AG08395 (cell line): ENCODE results near the gene LSM12.

ENCODE experiments used
- DNase-seq: peaks from one replicate; pipeline ENCODE4 v3.0.0; 2012; ENCODE audit warnings: mixed read lengths, low spot score

LSM12 gene

DNA sequence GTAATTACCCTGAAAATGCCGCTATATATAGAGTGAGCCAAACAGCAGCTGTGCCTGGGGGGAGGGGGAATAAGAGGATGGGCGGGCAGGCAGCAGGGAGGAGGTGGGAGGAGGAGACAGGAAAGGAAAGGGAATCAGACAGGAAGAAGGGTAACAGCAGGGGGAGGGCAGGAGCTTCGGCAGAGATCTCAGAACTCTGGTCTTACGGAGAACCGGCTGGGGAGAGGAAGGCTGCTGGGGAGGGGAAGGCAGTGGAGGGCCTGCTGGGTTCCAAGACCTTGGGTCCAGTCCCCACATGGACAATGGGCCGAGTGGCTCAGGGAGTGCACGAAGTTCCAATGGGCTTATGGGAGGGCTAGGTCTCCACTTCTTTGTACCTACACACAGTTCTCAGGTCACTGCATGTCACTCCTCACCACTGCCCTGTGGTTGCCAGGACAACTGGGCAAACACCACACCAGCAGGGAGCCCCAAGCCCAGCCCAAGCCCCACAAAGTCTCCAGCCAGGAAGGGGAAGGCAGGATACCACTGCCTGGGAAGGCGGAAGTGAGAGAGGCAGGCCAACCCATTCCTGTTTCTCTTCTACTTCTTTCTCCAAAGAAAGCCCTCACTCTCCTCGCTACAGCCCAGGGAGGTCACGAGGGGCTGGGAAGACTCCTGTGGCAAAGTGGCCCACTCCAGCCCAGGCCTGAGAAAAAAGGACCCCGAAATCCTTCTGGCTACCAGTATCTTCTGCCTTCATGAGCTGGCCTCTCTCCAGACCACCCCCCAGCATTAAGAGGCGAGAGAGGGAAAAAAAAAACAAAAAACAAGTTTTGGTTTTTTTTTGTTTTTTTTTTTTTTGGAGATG is 29.4 kb upstream of the LSM12 start:
- DNase-seq: peak; percentile 83

DNA sequence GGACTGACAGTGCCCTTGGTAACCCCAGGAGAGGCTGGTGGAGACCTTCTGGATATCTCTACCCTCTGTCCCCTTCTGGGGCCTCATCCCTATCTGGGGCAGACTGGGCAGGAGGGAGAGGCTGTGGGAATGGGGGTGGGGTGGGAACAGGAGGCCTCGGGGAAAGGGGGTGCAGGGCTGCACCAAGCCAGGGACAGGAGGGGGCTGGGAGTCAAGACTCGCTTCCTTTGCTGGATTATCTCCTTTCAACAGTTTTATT is 28.8 kb upstream of the LSM12 start:
- DNase-seq: no peak

DNA sequence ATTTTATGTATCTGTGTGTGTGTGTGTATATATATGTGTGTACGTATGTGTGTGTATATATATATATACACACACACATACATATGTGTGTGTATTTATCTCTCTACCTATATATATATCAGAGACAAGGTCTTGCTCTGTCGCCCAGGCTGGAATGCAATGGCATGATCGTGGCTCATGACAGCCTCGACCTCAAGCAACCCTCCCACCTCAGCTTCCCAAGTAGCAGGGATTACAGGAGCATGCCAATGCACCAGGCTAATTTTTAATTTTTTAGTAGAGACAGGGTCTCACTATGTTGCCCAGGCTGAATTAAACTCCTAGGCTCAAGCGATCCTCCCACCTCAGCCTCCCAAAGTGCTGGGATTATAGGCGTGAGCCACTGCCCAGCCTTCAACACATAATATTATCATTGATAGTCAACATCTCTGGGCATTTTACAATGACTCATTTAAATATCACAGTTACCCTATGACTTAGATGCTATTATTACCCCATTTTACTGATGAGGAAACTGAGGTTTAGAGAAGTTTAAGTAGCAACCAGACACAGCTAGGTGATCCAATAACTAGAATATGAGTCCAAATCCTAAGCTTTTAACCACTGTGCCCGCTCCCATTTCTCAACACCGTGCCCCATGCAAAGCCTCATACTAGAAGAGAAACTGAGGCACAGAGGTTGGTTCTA is 28.4 kb upstream of the LSM12 start:
- no peak for DNase-seq

DNA sequence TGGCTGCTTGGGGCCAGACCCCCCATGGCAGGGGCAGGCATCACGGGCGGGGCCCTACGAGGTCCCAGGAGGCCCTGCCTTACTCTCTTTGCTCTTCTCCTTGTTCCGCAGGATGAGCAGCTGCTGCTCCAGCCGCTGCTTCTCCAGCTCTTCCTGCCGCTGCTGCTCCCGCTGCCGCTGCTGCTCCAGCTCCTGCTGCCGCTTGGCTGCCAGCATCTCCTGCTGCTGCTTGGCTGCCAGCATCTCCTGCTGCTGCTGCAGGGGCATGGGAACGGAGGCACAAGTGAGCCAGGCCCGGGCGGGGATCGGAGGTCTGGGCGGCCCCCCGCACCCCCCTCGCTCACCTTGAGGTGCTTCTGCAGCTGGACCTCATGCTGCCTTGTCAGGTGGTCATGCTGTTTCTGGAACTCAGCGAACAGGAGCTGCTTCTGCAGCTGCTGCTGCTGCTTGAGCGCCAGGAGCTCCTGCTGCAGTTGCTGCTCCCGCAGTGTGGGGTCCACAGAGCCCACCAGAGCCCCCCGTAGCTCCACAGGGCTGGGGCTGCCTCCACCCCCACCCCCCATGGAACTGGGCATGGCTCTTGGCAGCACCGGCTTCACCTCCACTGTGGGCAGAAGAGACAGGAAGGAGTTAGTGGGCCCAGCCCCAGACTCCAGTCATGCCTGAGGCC is 26.9 kb upstream of the LSM12 start:
- no peak for DNase-seq

DNA sequence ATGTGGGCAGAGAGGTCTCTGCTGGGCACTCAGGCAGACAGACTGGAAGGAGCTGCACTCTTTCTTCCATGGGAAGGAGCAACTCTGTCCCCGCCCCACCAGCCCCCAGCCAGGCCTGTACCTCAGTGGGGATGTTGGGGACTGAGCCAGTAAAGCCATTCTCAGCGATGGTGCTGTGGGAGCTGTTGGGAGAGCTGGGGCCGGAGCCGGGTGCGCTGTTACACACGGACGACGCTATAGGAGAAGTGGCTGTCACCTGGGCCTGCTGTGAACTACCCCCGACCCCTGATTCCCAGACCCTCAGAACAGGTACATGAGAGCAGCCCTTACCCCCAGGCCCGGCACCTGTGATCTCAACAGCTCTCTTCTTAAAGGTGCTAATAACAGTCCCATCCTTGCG is 25.6 kb upstream of the LSM12 start:
- no peak for DNase-seq

GRCh38 chr17:44091200-44091997 is 24.9 kb upstream of the LSM12 start:
- DNase-seq: no peak

GRCh38 chr17:44088254-44088653 is 21.8 kb upstream of the LSM12 start:
- no peak for DNase-seq

DNA sequence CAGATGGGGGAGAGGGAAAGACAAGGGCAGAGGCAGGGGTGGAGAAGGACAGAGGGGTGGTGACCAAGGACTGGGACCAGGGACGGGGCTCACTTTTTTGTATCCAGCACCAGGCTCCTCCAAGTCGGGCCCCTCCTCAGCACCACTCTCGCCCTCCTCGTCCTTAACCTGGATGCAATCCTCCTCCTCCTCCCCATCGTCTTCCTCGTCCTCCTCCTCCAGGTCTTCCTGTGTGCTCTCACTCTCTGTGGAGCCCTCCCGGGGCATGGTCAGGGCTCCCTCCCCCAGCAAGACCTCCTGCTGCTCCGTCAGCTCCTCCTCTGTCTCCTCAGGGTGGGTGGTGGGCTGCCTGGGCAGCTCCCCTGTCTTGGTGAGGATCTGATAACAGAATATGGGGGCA is 20.8 kb upstream of the LSM12 start:
- DNase-seq: no peak

- DNase-seq: peak; percentile 98
Measured at GRCh38 chr17:44086364-44087311, 20.2 kb upstream of the LSM12 start.

- DNase-seq: no peak
Measured at GRCh38 chr17:44085908-44086307, 19.4 kb upstream of the LSM12 start.

- DNase-seq: no peak
Measured at GRCh38 chr17:44084921-44085320, 18.4 kb upstream of the LSM12 start.

DNA sequence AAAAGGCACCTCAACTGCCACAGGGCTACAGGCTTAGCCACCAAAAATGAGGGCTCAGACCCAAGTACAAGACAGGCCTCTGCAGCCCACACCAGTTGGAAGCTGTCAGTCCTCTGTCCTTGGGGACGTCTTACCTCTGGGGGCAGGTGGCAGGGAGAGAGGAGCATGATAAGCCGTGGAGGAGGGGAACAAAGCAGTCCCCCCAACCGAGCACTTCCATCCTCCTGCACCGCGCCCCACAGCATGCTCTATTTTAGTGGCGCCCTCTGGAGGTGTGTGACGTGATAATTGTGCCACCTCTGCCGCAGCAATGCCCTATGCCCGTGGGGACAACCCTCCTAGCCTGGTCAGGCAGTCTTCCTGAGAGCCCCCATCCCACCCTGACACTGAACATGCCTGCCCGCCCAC is 17.7 kb upstream of the LSM12 start:
- no peak for DNase-seq

DNA sequence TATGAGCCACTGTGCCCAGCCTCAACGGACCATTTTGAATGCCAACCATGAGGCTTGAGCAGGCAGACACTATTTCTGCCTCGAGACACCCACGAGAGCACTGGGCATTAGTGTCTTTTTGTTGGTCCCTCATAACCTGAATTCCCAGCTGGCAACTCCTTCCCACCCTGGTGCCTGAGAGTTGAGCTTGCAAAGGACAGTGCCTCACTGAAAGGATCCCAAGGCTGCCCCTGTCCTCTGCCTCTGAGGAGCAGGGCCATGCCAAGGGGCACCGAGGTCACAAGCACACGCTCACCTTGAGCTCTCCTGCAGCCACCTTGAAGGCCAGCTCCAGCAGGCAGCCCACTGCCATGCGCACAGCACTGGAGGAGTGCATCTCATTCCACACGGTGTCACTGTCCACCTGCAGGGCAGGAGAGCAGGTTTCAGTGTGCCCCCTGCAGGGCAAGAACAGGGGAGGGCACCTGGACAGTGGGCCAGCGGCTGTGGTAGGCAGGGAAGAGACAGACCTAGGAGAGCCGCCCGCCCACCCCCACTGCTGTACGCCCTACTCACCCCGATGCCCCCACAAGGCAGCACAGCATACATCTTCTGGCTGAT is 16.9 kb upstream of the LSM12 start:
- DNase-seq: no peak

DNA sequence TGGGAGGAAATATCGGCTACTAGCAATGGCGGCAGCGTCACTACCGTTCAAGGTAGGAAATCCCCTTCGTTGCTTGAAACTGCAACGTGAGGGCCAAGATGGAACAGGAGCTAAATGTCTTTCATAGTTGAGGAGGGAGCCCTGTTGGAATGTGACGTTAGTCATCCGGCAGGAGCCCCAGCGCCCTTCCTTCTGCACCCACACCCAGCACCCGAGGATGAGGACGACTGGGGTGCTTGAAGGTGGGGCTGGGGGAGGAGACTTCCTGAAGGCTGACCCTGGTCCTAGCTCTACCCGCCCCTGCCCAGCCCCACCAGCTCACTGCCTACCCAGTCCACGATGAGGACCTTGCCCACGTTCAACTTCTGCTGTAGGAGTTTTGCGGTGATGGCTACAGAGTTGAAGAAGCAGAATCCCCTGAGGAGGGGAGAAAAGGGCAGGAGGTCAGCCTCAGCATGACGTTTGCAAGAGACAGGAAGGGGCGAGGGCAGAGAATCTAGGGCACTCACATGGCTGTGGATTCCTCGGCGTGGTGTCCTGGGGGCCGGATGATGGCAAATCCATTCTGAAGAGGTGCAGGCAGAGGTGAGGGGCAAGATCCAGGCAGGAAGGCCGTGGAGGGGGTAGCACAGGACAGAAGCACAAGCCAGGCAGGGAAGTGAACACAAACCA is 15.9 kb upstream of the LSM12 start:
- DNase-seq: no peak

DNA sequence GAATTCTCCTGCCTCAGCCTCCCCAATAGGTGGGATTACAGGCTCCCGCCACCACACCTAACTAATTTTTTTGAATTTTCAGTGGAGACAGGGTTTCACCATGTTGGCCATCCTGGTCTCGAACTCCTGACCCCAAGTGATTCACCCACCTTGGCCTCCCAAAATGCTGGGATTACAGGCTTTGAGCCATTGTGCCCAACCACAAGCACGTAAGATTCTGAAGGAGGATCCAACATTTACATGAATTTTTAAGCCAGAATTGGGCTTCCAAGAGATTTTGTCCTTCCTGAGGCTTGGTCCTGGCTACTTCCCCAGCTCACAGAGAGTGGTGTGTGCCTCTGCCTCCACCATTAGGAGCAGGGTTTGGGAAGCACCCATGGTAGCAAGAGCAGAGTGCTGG is 15.2 kb upstream of the LSM12 start:
- no peak for DNase-seq

DNA sequence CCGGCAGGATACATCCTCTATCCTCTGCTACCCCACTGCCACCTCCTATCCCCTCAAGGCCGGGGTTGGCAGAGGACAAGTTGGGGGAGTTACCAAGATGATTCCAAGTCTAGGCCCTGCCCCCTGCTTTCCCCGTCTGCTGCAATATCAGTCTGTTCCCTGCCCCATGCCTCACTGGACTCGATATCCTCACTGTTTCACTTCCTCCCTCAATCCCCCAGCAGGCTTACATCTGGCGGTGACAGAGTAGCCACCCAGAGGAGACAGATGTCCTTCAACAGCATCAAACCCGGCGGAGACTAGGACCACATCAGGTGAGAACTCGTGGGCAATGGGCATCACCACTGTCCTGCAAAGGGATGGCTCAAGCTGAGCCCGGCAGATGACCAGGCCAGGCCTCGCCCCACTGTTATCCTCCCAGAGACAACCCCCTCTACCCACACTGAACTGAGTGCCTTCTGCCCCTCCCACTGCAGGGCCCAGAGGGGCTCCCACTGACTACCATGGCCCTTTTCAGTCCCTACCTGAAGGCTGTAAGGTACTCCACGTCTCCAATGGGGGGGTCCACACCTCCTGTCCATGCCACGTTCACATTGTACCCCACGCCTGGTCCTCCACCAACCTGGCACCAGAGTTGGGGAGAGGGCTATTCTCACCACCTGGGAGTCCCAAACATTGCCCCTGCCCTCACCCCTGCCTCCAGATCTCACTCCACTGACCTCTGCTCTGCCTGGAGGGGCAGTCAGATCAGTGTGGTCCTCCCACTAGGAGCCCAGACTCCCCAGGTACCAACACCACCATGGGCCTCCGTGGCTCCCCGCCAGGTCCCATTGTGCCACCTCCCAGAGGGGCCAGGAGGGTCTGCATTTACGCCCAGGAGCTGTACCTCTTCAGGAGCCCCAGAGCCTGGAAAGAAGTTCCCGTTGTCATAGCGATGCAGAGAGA is 13.7 kb upstream of the LSM12 start:
- no peak for DNase-seq

GRCh38 chr17:44078412-44078811 is 11.9 kb upstream of the LSM12 start:
- no peak for DNase-seq

DNA sequence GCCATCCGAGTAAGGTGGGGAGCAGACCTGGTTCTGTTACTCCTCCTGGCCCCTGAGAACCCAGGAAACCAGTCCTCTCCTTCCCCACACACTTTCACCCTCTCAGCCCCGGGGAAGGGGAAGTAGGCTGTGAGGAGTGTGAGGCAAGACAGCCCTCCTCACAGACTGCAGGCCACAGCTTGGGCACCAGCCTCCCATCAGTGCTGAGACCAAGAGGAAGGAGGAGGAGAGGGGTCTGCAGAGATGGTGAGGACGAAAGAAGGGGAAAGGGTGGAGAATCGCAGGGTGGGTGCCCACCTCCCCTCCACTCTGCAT is 11.1 kb upstream of the LSM12 start:
- no peak for DNase-seq
